WTC11 (cell line): Measurements from ENCODE around the gene TRPV2. TPM values are rescaled to one million over a fixed set of nuclear protein-coding genes. Genes with fewer than 3 reads are reported as not detected.

Source experiments
- ATAC-seq: fragments of 200-7000 bp; cut with Tn5 transposase; 2 replicates; pipeline ENCODE4 v1.10.0; 2021; ENCODE audit warnings: mild to moderate bottlenecking, moderate library complexity
- CTCF ChIA-PET: fragments of 300-600 bp; sonication (Branson Sonifier 250); formaldehyde crosslinking; loops from one replicate; lab custom pipeline; 2021; ENCODE audit warnings: antibody characterized with exemption; lab: Charles Lee
- POLR2A ChIA-PET: fragments of 350-600 bp; sonication (Branson Sonifier 250); formaldehyde crosslinking; loops from one replicate; lab custom pipeline; 2021; ENCODE audit warnings: antibody characterized with exemption; lab: Charles Lee
- DNase-seq: peaks from one replicate; pipeline ENCODE4 v3.0.0; 2021; ENCODE audit warnings: low spot score
- H3K27ac Mint-ChIP-seq: 2 replicates; pipeline ENCODE4 v1.8.0; 2021; ENCODE audit warnings: mixed read lengths
- H3K27me3 Mint-ChIP-seq: 2 replicates; pipeline ENCODE4 v1.8.0; 2021; ENCODE audit warnings: low read depth, mild to moderate bottlenecking, moderate library complexity, mixed read lengths
- H3K36me3 Mint-ChIP-seq: 2 replicates; pipeline ENCODE4 v1.8.0; 2021; ENCODE audit warnings: mixed read lengths
- H3K4me1 Mint-ChIP-seq: 2 replicates; pipeline ENCODE4 v1.8.0; 2022; ENCODE audit warnings: mixed read lengths
- H3K4me3 Mint-ChIP-seq: 2 replicates; pipeline ENCODE4 v1.8.0; 2021; ENCODE audit warnings: mild to moderate bottlenecking, moderate library complexity, mixed read lengths
- H3K9me3 Mint-ChIP-seq: 2 replicates; pipeline ENCODE4 v1.8.0; 2021; ENCODE audit warnings: mixed read lengths
- ELF4 ChIP-seq: sonication (generic); formaldehyde crosslinking; IDR thresholded peaks from 2 replicates; pipeline ENCODE4 v1.8.1; 2022; ENCODE audit warnings: low read depth, mild to moderate bottlenecking, moderate library complexity, missing genetic modification reagents
- FOXK1 ChIP-seq: sonication (generic); formaldehyde crosslinking; IDR thresholded peaks from 2 replicates; pipeline ENCODE4 v1.8.0; 2022; ENCODE audit warnings: mild to moderate bottlenecking, moderate library complexity, missing genetic modification reagents
- GRHL2 ChIP-seq: fragments of 250-450 bp; sonication (Bioruptor Pico); IDR thresholded peaks from 2 replicates; pipeline ENCODE4 v1.8.0; 2022; ENCODE audit warnings: mild to moderate bottlenecking, moderate library complexity; ENCODE audit not compliant: insufficient replicate concordance, severe bottlenecking
- JAZF1 ChIP-seq: fragments of 250-450 bp; sonication (Bioruptor Pico); IDR thresholded peaks from 2 replicates; pipeline ENCODE4 v1.9.0; 2021; ENCODE audit warnings: moderate library complexity, mild to moderate bottlenecking, inconsistent platforms
- NR3C1 ChIP-seq: sonication (generic); formaldehyde crosslinking; conservative IDR thresholded peaks from 2 replicates; pipeline ENCODE4 v1.8.1; 2023; ENCODE audit warnings: low read depth, mild to moderate bottlenecking, missing genetic modification reagents
- PRRX2 ChIP-seq: fragments of 250-450 bp; sonication (Bioruptor Pico); IDR thresholded peaks from 2 replicates; pipeline ENCODE4 v1.8.0; 2021; ENCODE audit warnings: mild to moderate bottlenecking
- SMAD3 ChIP-seq: sonication (generic); formaldehyde crosslinking; IDR thresholded peaks from 2 replicates; pipeline ENCODE4 v1.8.0; 2022; ENCODE audit warnings: missing genetic modification reagents, mild to moderate bottlenecking, borderline replicate concordance
- TEAD4 ChIP-seq: sonication (generic); formaldehyde crosslinking; IDR thresholded peaks from 2 replicates; pipeline ENCODE4 v1.8.0; 2022; ENCODE audit warnings: mild to moderate bottlenecking, missing genetic modification reagents
- ZNF219 ChIP-seq: sonication (generic); formaldehyde crosslinking; IDR thresholded peaks from 2 replicates; pipeline ENCODE4 v1.8.0; 2023; ENCODE audit warnings: missing genetic modification reagents, mild to moderate bottlenecking, borderline replicate concordance
- total RNA-seq: library from RNA; stranded (reverse); gene quantifications from 3 replicates; pipeline ENCODE4 v1.2.3, GENCODE V29; 2021
- TF ChIP-seq, protein P1 (sequence below): sonication (generic); formaldehyde crosslinking; IDR thresholded peaks from 2 replicates; pipeline ENCODE4 v1.8.1; 2022; ENCODE audit warnings: missing genetic modification reagents, borderline replicate concordance
- TF ChIP-seq, protein P2 (sequence below): sonication (generic); formaldehyde crosslinking; IDR thresholded peaks from 2 replicates; pipeline ENCODE4 v1.8.1; 2022; ENCODE audit warnings: mild to moderate bottlenecking, missing genetic modification reagents, moderate library complexity, borderline replicate concordance
- TF ChIP-seq, protein P3 (sequence below): sonication (generic); formaldehyde crosslinking; IDR thresholded peaks from 2 replicates; pipeline ENCODE4 v1.8.1; 2023; ENCODE audit warnings: mild to moderate bottlenecking, missing genetic modification reagents, borderline replicate concordance
- TF ChIP-seq, protein P4 (sequence below): fragments of 250-450 bp; sonication (Bioruptor Pico); IDR thresholded peaks from 2 replicates; pipeline ENCODE4 v1.9.0; 2021; ENCODE audit warnings: mild to moderate bottlenecking
- TF ChIP-seq, protein P5 (sequence below): sonication (generic); formaldehyde crosslinking; IDR thresholded peaks from 2 replicates; pipeline ENCODE4 v1.8.0; 2022; ENCODE audit warnings: mild to moderate bottlenecking, missing genetic modification reagents
- TF ChIP-seq, protein P6 (sequence below): sonication (generic); formaldehyde crosslinking; IDR thresholded peaks from 2 replicates; pipeline ENCODE4 v1.8.0; 2022; ENCODE audit warnings: mild to moderate bottlenecking, missing genetic modification reagents
- TF ChIP-seq, protein P7 (sequence below): fragments of 250-450 bp; sonication (Bioruptor Pico); IDR thresholded peaks from 2 replicates; pipeline ENCODE4 v2.1.2; 2022; ENCODE audit warnings: mild to moderate bottlenecking, moderate library complexity
- TF ChIP-seq, protein P8 (sequence below): fragments of 250-450 bp; sonication (Bioruptor Pico); IDR thresholded peaks from 2 replicates; pipeline ENCODE4 v1.8.0; 2021; ENCODE audit warnings: mild to moderate bottlenecking
- TF ChIP-seq, protein P9 (sequence below): fragments of 250-450 bp; sonication (Bioruptor Pico); IDR thresholded peaks from 2 replicates; pipeline ENCODE4 v1.9.0; 2021; ENCODE audit warnings: moderate library complexity, mild to moderate bottlenecking, inconsistent platforms, borderline replicate concordance

The TRPV2 gene
- total RNA-seq, 1 experiment from 2014 or later, result 3.5 TPM

DNA sequence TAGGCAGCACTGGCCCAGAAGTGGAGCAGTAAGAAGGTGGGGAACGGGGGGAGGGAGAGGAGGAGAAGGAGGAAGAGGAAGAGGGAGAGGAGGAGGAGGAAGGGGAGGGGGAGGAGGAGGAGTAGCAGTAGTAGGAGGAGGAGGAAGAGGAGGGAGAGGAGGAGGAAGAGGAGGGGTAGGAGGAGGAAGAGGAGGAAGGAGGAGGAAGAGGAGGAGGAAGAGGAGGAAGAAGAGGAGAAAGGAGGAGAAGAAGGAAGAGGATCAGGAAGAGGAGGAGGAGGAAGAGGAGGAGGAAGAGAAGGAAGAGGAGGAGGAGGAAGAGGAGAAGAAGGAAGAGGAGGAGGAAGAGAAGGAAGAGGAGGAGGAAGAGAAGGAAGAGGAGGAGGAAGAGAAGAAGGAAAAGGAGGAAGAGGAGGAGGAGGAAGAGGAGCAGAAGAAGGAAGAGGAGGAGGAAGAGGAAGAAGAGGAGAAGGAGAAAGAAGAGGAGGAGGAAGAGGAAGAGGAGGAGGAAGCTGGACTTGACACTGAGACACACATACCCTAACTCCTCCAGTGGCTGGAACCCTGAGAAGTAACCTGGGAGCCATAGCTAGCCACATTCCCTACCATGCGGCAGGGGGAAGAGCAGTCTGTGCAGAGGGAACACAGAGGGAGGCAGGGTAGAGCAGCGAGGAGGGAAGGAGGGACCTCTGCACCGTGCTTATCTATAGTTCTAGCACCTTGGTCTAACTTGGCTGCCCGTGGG, 40.8 kb downstream of the TRPV2 start (continued):
- TF ChIP-seq, protein P1, sequence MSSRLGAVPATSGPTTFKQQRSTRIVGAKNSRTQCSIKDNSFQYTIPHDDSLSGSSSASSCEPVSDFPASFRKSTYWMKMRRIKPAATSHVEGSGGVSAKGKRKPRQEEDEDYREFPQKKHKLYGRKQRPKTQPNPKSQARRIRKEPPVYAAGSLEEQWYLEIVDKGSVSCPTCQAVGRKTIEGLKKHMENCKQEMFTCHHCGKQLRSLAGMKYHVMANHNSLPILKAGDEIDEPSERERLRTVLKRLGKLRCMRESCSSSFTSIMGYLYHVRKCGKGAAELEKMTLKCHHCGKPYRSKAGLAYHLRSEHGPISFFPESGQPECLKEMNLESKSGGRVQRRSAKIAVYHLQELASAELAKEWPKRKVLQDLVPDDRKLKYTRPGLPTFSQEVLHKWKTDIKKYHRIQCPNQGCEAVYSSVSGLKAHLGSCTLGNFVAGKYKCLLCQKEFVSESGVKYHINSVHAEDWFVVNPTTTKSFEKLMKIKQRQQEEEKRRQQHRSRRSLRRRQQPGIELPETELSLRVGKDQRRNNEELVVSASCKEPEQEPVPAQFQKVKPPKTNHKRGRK (CRISPR knock-in tag), result no peak
- TF ChIP-seq, protein P2, sequence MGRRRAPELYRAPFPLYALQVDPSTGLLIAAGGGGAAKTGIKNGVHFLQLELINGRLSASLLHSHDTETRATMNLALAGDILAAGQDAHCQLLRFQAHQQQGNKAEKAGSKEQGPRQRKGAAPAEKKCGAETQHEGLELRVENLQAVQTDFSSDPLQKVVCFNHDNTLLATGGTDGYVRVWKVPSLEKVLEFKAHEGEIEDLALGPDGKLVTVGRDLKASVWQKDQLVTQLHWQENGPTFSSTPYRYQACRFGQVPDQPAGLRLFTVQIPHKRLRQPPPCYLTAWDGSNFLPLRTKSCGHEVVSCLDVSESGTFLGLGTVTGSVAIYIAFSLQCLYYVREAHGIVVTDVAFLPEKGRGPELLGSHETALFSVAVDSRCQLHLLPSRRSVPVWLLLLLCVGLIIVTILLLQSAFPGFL, result no peak
- TF ChIP-seq, protein P3, sequence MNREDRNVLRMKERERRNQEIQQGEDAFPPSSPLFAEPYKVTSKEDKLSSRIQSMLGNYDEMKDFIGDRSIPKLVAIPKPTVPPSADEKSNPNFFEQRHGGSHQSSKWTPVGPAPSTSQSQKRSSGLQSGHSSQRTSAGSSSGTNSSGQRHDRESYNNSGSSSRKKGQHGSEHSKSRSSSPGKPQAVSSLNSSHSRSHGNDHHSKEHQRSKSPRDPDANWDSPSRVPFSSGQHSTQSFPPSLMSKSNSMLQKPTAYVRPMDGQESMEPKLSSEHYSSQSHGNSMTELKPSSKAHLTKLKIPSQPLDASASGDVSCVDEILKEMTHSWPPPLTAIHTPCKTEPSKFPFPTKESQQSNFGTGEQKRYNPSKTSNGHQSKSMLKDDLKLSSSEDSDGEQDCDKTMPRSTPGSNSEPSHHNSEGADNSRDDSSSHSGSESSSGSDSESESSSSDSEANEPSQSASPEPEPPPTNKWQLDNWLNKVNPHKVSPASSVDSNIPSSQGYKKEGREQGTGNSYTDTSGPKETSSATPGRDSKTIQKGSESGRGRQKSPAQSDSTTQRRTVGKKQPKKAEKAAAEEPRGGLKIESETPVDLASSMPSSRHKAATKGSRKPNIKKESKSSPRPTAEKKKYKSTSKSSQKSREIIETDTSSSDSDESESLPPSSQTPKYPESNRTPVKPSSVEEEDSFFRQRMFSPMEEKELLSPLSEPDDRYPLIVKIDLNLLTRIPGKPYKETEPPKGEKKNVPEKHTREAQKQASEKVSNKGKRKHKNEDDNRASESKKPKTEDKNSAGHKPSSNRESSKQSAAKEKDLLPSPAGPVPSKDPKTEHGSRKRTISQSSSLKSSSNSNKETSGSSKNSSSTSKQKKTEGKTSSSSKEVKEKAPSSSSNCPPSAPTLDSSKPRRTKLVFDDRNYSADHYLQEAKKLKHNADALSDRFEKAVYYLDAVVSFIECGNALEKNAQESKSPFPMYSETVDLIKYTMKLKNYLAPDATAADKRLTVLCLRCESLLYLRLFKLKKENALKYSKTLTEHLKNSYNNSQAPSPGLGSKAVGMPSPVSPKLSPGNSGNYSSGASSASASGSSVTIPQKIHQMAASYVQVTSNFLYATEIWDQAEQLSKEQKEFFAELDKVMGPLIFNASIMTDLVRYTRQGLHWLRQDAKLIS, result no peak
- TF ChIP-seq ZNF219 (CRISPR knock-in tag), result no peak
- TF ChIP-seq GRHL2 (CRISPR knock-in tag), result no peak
- TF ChIP-seq ELF4 (CRISPR knock-in tag), result no peak
- TF ChIP-seq, all 79 proteins: peak for 0

DNA sequence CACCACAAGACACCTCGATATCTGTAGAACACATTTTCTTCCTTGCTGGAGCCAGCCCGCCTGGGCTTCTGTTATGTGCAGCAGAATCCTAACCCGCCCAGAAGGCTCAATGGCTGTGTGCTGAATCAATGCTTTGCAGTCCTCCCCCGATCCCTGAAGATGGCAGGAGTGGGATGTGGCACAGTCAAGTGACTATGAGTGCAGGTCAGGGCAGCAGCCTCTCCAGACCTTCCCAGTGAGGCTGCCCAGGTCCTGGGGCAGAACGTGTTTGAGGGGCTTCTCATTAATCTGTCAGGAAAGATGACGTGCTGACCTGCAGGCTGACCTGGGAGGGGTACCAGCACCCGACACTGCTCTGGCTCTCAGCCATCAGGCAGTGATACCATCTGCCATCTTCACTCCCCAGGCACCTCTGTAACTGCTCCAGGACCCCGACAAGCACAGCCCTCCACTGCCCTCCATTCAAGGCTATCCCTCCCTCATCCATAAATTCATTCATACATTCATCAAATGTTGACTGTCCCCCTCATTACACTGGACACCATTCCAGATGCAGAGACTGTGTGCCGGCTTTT, 41.5 kb downstream of the TRPV2 start:
- ATAC-seq (peak; percentile 14), DNase-seq (no peak)
- Mint-ChIP-seq H3K36me3 (peaks cover 14% of the 10 kb centered on the region), H3K27ac (peak overlapping the region; percentile 19; the same call in 1 of the 2 replicates), H3K4me1 (peaks cover 37% of the 10 kb centered on the region), H3K9me3 (no peaks in the 10 kb centered on the region), H3K4me3 (no peak overlapping the region), H3K27me3 (no peaks in the 10 kb centered on the region; the same call in 1 of the 2 replicates)
- ChIA-PET CTCF (interaction anchor here (8.3 kb wide), 1 partner anchor 62 kb away, joined by 204 read pairs; no protein-coding TSS in a partner anchor), POLR2A (no interaction called here)
- TF ChIP-seq FOXK1 (CRISPR knock-in tag) (no peak), SMAD3 (CRISPR knock-in tag) (no peak), NR3C1 (CRISPR knock-in tag) (no peak), JAZF1 (no peak), PRRX2 (no peak), TEAD4 (CRISPR knock-in tag) (no peak)
- TF ChIP-seq, protein P4, sequence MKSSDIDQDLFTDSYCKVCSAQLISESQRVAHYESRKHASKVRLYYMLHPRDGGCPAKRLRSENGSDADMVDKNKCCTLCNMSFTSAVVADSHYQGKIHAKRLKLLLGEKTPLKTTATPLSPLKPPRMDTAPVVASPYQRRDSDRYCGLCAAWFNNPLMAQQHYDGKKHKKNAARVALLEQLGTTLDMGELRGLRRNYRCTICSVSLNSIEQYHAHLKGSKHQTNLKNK (CRISPR knock-in tag), result no peak
- TF ChIP-seq, protein P5, sequence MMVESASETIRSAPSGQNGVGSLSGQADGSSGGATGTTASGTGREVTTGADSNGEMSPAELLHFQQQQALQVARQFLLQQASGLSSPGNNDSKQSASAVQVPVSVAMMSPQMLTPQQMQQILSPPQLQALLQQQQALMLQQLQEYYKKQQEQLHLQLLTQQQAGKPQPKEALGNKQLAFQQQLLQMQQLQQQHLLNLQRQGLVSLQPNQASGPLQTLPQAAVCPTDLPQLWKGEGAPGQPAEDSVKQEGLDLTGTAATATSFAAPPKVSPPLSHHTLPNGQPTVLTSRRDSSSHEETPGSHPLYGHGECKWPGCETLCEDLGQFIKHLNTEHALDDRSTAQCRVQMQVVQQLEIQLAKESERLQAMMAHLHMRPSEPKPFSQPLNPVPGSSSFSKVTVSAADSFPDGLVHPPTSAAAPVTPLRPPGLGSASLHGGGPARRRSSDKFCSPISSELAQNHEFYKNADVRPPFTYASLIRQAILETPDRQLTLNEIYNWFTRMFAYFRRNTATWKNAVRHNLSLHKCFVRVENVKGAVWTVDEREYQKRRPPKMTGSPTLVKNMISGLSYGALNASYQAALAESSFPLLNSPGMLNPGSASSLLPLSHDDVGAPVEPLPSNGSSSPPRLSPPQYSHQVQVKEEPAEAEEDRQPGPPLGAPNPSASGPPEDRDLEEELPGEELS (CRISPR knock-in tag), result no peak
- TF ChIP-seq, protein P6, sequence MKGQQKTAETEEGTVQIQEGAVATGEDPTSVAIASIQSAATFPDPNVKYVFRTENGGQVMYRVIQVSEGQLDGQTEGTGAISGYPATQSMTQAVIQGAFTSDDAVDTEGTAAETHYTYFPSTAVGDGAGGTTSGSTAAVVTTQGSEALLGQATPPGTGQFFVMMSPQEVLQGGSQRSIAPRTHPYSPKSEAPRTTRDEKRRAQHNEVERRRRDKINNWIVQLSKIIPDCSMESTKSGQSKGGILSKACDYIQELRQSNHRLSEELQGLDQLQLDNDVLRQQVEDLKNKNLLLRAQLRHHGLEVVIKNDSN, result no peak
- TF ChIP-seq, protein P7, sequence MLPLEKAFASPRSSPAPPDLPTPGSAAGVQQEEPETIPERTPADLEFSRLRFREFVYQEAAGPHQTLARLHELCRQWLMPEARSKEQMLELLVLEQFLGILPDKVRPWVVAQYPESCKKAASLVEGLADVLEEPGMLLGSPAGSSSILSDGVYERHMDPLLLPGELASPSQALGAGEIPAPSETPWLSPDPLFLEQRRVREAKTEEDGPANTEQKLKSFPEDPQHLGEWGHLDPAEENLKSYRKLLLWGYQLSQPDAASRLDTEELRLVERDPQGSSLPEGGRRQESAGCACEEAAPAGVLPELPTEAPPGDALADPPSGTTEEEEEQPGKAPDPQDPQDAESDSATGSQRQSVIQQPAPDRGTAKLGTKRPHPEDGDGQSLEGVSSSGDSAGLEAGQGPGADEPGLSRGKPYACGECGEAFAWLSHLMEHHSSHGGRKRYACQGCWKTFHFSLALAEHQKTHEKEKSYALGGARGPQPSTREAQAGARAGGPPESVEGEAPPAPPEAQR, result no peak
- TF ChIP-seq, protein P8, sequence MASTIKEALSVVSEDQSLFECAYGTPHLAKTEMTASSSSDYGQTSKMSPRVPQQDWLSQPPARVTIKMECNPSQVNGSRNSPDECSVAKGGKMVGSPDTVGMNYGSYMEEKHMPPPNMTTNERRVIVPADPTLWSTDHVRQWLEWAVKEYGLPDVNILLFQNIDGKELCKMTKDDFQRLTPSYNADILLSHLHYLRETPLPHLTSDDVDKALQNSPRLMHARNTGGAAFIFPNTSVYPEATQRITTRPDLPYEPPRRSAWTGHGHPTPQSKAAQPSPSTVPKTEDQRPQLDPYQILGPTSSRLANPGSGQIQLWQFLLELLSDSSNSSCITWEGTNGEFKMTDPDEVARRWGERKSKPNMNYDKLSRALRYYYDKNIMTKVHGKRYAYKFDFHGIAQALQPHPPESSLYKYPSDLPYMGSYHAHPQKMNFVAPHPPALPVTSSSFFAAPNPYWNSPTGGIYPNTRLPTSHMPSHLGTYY (CRISPR knock-in tag), result no peak
- TF ChIP-seq, protein P9, sequence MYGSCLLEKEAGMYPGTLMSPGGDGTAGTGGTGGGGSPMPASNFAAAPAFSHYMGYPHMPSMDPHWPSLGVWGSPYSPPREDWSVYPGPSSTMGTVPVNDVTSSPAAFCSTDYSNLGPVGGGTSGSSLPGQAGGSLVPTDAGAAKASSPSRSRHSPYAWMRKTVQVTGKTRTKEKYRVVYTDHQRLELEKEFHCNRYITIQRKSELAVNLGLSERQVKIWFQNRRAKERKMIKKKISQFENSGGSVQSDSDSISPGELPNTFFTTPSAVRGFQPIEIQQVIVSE, result no peak
